Renal cortical epithelial cell (primary cell): Measurements from ENCODE around the gene CCDC149. TPM values are rescaled to one million over a fixed set of nuclear protein-coding genes. Genes with fewer than 3 reads are reported as not detected.

ENCODE experiments used
- DNase-seq: peaks from one replicate; pipeline ENCODE4 v3.0.0-alpha.2; 2011; ENCODE audit warnings: low read depth
- total RNA-seq: library from RNA; depleted of rRNA; stranded (reverse); fragments of >200 nt; gene quantifications from 2 replicates; pipeline ENCODE4 v1.2.3, GENCODE V29; 2014

CCDC149 gene
- total RNA-seq, 1 donor from 2014 or later: 12.5 TPM

- DNase-seq: peak; percentile 41
Measured at GRCh38 chr4:24843096-24843495, 69.7 kb downstream of the CCDC149 start.

GRCh38 chr4:24842356-24842755, 70.5 kb downstream of the CCDC149 start:
- DNase-seq: no peak

- DNase-seq: peak; percentile 95
Measured at GRCh38 chr4:24840826-24841543, 71.9 kb downstream of the CCDC149 start.

GRCh38 chr4:24840362-24840761, 72.5 kb downstream of the CCDC149 start:
- DNase-seq: no peak

- DNase-seq: no peak
Measured at GRCh38 chr4:24837781-24838180, 75.1 kb downstream of the CCDC149 start.

- DNase-seq: peak; percentile 66
Measured at GRCh38 chr4:24837336-24837735, 75.5 kb downstream of the CCDC149 start.

DNA sequence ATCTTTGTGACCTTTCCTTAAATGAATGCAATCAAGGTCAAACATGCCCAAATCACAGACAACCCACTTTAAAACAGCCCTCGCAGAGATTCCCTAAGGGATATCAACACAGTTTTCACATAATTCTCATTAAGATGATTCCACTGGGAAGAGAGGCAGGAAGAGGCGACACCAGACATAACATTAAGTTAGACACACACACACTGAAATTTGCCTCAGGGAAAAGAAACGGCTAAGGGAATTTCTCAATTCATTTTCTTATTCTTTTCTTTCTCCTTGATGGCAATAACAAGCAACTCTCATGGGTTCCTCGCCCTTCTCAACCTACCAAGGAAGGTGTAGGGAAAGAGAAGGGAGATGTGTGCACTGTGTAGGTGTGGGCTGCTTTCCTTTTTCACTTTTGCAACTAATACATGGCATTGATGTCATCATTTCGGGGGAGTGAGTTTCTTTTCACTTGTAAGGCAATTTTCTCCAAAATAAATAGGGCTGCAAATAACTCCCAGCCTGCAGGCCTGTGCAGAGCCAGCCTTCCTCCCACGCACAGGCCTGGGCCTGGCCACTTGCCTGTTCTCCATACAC, 76.1 kb downstream of the CCDC149 start:
- no peak for DNase-seq

DNA sequence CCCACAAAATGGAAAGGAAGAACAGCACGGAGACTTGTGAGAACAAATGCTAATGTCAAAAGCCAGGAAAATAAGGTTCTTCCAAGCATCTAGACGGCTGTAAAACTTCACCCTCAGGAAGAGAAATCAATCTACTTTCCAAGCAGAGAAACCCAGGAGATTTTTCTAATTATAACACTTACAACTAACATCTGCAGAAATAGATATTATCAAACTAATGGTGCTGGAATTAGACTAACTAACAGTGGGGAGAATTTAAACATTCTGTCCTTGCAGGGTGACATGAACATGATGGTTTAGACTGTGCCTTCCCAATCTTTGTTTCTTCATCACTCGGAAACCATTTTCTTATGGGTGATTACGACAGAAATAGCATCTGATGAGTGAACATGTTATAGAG, 77.1 kb downstream of the CCDC149 start:
- no peak for DNase-seq

- no peak for DNase-seq
Measured at GRCh38 chr4:24831637-24832036, 81.2 kb downstream of the CCDC149 start.

DNA sequence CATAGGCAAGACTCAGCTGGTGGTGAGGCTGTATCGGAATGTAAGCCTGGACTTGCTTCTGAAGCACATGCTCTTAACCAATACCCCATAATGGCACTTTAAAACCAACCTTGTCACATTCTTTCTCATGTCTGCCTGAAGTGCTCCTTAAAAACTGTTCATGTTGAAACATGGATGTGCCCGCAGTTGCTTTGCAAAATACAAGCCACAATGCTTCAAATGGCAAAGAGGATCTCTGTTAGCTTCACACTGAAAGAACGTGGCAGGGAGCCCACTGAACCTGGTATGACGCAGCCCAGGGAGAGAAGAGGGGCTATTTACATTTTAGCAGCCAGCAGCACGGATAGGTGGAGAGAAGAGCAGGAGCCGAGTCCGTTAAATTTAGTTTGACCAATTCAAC, 88.1 kb downstream of the CCDC149 start:
- no peak for DNase-seq

DNA sequence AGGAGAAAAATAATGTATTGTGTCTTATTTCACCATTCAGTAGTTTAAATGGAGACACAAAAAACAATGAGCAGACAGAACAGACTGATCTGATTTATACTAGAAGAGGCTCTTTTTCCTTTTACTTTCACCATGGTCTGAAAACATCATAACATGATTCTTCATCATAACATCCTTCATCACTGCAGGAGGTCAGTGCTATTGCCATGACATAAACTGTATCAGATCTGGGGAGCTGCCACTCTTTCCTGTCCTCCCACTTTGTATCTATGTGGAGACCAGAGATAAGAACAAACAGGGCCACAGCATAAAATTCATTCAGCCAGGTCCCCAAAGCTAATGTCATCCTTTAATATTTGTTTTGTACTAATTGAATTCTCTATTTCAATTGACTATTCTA, 92.3 kb downstream of the CCDC149 start:
- DNase-seq: no peak

DNA sequence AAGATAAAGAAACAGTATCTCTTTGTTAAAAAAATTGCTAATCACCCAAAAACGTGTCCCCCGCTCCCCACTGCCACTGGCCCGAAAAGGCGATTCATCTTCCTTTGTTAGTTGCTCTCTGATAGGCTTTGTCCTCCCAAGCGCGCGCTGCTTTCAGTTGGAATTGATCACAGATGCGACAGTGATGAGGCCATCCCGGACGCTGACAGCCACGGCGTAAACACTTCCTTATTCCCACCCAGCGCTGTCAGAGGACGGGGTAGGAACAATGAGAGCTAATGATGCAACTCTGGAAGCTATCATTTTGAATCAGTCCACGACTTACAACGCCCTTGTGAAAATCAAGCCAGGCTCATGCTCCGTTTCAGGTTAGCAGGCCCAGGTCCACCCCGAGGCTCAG, 96.0 kb downstream of the CCDC149 start:
- no peak for DNase-seq

- no peak for DNase-seq
Measured at GRCh38 chr4:24813732-24814131, 99.1 kb downstream of the CCDC149 start.

GRCh38 chr4:24810871-24811631, 101.8 kb downstream of the CCDC149 start:
- DNase-seq: no peak

DNA sequence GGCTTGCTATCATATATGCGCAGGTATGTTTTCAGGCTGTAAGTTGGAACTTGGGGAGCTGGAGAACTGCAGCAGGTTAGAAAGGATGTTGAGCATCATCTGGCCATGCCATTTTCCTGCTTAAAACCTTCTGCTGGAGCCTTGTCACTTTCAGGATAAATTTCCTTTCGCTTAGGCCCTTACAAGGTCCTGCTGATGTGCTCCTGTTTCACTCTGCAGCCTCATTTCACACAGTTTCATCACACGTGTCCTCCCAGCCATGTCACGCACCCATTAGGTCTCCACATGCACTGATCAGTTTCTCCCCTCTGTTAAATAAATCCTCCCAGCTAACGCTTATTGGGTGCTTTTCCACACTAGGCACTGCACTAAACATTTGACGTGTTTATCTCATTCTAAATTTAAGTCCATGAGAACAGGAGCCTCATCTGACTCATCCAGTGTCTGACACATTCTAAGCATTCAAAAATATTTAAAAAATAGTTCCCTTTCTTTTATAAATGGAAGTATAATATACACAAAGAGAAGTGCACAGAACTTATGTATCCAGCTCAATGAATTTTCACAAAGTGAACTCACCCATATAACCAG, 102.9 kb downstream of the CCDC149 start:
- no peak for DNase-seq

- peak; percentile 2 for DNase-seq
Measured at GRCh38 chr4:24809376-24809775, 103.5 kb downstream of the CCDC149 start.

- no peak for DNase-seq
Measured at GRCh38 chr4:24808955-24809354, 103.9 kb downstream of the CCDC149 start.

GRCh38 chr4:24808261-24808660, 104.6 kb downstream of the CCDC149 start:
- DNase-seq: no peak

DNA sequence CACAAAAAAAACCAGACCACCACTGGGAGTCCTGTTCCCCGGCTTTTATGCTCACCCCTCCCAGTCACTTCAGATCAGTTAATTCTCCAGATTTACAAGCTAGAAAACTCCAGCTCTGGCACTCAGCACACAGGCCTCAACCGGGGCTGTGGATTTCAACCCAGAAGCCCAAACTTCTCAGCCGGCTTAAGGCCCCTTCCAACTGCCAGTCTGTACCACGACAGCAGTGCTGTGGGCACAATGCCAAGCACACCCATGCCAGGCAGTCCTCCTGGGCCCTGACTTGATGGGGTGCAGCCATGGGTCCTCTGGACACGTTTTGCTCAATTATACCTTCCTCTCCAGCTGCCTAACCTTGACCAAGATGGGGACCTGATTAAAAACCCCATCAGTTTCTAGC, 105.2 kb downstream of the CCDC149 start:
- no peak for DNase-seq

DNA sequence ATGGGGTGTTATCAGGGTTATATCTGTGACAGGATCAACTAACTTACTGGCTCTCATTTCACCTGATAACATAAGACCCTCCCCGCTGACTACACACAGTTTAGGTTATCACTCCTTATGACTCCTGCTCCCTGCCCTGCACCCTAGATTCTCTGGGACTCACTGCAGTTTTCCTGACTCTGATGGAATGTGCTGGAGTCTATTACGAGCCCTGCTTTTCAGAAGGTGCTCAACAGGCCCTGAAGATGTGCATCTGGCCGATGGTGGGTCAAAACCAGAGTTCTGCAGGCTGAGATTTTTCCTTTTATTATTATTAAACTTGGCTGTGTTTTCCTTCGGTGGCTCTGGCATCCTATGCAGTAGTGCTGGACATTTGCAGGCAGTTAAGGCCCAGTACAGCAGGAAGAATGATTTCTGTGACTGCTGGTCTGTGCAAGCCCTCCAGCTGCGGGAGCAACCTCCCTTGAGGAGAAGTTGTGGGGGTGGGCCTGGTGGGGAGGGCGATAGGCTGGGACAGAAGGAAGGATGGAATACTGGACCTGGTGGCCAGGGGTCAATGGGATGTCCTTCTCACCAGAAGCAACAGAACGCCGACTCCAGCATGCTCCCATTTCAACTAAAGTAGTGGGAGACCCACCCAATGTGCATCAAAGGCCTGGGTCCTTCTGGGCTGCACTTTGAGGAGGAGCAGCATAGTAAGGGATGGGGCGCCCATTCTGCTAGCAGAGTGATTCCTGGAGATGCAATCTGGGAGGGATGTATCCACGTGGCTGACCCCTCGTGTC, 106.4 kb downstream of the CCDC149 start:
- DNase-seq: no peak

- no peak for DNase-seq
Measured at GRCh38 chr4:24805566-24805965, 107.3 kb downstream of the CCDC149 start.

DNA sequence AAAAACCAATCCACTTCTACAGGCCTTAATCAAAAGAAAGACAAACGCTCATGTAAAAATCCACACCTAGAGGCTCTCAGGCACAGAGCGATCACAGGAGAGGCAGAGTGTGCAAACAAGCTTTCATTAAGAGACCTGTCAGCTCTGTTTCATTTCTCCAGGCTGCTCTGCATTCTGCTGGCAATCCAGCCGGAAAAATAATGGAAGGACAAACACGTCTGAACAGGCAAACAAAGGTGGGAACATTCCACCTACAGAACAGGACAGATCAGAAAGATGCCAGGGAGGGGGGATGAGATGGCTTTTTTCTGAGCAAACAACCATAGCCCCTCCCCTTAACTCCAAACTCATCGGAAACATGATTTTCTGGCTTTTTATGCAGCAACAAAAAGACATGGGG, 107.8 kb downstream of the CCDC149 start:
- DNase-seq: no peak
